ENCODE data around the gene IRF8.

The IRF8 gene

DNA sequence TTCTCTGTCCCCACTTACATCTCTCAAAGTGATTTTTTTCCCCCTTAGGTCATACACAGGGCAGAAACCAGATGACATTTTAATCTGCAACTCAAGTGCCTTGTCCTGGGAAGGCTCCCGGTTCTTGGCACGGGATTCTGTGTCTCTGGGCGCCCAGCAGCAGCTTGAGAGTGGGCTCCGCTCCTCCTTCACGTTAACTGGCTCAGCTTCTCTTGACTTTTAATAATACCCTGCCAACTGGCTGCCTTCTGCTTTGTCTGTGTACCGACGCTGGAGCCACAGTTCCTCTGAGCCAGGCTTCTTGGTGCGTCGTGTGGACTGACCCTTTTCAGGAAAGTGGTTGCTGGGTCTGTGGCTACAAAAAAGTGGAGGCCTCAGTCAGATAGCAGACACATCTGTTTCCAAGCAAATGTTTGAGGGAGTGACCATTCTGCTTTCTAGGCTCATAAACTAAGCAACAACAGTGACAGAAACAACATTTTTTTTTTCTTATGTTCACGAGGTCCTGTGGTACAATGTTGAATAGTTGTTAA, 64.9 kb downstream of the IRF8 start:
- no peak for DNase-seq

DNA sequence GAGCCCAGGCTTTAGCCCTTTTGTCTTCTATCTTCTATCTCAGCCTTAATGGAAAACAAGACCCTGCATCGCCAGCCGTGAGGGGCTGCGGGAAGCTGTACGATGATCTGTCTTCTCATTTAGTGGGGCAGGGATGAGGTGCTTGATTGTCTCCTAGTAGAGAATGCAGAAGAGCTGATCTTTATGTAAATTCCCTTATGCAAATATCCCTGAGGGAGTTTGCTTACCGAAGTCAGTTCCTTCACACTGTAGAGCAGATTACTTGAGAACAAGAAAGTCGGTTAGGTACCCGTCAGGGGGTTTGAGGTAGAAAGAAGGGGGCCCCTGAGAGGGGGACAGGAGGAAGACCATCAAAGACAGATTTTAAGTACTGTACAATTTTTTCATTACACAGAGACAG, 66.2 kb downstream of the IRF8 start:
- DNase-seq = no peak

DNA sequence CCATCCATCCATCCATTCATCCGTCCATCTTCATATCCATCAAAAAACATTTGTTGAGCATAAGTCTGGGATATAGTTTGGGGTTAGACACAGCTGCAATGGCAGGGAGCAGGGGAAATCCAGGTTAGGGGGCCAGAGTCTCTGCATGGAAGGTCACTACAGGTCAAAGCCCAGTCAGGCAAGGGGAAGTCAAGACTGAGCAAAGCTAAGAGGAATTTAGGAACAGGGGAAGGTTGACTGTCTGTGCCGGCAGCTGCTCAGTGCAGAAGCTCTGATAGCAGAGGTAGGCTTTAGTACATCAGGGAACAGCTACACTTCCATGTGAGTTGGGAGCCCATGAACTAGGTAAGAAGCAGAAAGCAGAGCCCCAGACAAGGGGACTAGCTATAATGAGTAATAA, 68.1 kb downstream of the IRF8 start:
- no peak for DNase-seq

DNA sequence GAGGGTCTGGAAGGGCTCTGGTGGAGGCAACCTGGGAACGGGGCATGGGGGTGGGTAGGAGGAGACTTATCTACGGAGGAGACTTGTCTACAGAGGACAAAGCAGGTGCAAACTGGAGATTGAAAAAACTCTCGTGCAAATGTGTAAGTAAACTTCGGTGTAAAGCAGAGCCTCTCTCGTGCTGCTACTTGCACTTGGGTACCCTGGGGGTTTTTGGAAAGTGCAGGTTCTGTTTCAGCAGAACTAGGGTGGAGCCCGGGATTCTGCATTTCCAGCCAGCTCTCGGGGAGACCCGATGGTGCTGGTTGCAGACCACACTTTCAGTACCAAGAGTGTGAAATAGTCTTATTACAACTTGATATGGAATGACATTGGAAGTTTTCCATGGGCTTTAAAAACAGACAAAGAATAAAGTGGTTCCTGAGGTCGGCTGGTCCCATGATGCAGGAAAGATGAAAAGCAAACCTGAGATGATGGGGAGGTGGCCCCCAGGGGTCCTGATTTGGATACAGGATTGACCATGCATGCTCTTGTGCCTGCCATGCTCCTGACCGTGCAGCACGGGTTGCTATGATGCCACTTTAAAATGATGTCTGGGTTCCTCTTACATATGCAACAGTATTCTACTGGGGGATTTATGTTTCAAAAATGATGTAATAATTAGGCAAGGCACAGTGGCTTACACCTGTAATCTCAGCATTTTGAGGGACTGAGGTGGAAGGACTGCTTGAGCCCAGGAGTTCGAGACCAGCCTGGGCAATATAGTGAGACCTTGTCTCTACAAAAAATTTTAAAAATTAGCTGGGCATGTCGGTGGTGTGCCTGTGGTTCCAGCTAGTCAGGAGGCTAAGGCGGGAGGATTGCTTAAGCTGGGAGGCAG, 69.3 kb downstream of the IRF8 start:
- DNase-seq = no peak

DNA sequence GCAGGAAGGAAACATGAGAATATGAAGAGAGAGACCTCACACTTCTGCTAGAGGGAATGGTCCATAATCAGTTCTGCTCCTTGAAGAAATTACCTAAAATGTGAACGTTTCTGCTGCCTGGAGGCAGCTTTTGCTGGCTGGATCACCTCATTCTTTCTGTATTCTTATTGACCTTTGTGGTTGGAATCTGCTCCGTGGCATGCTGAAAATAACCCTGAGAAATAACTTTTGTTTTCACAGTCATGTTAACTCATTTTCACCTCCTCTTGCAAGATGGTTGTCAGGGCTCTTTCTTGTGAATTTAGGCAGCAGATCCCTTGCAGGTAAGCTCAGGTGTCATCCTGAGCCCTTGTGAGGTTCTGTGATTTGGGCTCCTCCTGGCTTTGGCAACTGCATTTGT, 70.2 kb downstream of the IRF8 start:
- no peak for DNase-seq

DNA sequence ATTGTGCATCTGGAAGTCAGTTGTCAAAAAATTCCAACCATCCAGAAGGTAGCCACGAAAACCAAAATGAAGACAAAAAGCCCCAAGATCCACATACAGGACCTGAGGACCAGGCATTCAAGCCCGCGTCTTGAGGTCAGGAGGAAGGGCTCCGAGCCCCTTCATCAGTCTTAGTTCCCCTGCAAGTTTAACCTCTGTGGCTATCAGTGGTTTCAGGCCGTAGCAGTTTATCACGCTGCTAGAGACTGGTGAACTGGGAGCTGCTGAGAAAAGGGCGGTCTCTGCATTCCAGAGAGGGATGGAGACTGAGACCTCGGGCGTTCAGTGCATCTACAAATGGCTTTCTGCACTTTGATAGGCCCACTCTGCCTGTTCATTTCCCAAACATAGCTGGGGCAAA, 70.6 kb downstream of the IRF8 start:
- DNase-seq = no peak

DNA sequence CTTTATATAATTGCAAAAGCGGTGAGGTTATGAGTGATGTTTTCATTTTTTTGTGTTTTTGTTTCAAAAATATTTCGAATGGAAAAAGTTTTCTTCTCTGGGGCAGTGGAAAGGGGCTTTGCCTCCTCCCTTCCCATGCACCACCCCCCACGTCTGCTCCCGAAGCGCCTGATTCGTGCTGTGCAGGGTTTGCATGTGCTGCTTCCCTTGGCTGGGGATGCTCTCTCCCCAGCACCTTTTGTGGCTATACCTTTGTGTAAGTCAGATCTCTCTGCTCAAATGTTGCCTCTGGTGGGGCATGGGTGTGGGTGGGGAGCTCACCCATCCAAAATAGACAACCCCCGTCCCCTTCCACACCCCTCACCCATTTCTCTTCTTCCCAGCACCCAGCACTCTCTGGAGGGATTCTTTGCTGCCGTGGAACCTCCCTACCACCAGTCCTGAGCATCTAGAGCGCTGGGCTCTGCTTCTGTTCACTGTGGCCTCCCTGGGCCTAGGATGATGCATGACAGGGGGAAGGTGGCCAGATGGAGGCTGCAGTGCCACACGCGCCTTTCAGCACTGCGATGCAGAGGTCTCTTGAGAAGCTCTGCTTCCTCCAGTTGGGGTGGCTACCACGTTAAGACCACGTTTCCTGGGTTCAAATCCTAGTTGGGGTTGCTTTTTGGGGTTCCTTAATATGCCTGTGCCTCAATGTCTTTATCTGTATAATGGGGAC, 71.2 kb downstream of the IRF8 start:
- no peak for DNase-seq

DNA sequence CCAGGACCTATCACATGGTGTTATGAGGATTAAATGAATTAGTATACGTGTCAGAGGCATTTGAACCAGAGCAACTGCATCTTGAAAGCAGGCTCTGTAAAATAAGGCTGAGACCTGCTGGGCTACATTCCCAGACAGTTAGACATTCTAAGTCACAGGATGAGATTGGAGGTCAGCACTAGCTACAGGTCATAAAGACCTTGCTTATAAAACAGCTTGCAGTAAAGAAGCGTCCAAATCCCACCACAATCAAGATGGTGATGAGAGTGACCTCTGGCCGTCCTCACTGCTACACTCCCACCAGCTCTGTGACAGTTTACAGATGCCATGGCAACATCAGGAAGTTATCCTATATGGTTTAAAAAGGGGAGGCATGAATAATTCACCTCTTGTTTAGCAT, 71.8 kb downstream of the IRF8 start:
- no peak for DNase-seq
